ENCODE results near the gene THEMIS.
"Not testable (repeated sequence)": the region's sequence is repeated elsewhere in the genome, so short reads cannot be mapped to it uniquely, and the experiment has no call there.

The THEMIS gene, protein sequence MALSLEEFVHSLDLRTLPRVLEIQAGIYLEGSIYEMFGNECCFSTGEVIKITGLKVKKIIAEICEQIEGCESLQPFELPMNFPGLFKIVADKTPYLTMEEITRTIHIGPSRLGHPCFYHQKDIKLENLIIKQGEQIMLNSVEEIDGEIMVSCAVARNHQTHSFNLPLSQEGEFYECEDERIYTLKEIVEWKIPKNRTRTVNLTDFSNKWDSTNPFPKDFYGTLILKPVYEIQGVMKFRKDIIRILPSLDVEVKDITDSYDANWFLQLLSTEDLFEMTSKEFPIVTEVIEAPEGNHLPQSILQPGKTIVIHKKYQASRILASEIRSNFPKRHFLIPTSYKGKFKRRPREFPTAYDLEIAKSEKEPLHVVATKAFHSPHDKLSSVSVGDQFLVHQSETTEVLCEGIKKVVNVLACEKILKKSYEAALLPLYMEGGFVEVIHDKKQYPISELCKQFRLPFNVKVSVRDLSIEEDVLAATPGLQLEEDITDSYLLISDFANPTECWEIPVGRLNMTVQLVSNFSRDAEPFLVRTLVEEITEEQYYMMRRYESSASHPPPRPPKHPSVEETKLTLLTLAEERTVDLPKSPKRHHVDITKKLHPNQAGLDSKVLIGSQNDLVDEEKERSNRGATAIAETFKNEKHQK

DNA sequence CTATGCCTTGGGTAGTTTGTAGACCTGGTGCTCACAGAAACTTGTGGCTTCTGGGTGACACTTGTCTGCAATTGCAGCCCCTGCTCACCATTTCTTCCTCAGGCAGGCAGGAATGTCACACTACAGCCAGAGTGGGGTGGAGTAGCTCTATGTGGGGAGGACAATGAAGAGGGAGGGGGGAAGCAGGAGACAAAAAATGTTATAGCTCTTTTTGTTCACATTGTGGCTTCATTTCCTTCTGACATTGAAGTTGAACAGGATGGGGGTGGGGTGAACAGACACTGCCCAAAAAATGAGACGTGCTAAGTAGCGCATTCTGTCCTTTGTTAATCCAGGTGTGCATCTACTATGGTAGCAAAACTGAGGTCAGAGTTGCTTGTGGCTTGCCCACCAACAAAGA lies at the start of gene THEMIS:
THEMIS (minus strand) TSS at position 124 of the 400 bp plus-strand sequence. CDS start 126 bp downstream, outside the sequence.
- DNase-seq = no peak

DNA sequence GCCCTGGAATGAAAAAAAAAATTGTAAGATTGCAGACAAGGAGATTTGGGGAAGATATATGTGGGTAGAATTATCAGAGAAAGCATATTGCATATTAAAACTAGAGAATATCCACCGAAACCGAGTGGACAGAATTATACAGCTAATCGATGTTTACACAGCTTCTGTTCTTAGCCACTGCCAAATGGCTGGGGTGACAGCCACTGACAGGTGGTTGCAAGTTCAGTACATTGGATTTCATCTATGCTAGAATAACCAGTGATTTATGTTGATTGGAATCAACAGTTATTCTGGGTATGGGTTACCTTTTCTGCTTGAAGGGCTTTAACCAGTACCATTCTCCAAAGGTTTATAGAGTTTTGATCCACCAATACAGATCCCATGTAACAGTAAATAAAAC lies 48.4 kb upstream of the THEMIS start:
- no peak for DNase-seq

DNA sequence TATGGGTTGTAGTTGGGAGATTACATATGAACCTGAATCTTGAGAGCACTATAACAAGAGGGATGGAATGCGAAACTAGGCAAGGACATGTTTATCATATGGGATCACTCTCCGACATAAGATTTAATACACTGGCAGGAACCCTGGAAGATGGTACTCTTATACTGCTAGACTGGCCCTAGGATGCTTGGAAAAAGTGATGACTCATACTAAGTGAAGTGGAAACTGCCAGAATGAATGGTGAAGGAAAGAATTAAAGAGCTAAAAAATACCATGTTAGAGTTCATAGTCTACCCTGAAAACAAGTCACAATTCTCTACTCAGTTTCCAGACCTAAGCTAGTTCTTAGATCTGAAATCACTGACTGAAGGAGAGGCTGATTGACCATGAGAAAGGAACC lies 45.5 kb upstream of the THEMIS start:
- DNase-seq = no peak

DNA sequence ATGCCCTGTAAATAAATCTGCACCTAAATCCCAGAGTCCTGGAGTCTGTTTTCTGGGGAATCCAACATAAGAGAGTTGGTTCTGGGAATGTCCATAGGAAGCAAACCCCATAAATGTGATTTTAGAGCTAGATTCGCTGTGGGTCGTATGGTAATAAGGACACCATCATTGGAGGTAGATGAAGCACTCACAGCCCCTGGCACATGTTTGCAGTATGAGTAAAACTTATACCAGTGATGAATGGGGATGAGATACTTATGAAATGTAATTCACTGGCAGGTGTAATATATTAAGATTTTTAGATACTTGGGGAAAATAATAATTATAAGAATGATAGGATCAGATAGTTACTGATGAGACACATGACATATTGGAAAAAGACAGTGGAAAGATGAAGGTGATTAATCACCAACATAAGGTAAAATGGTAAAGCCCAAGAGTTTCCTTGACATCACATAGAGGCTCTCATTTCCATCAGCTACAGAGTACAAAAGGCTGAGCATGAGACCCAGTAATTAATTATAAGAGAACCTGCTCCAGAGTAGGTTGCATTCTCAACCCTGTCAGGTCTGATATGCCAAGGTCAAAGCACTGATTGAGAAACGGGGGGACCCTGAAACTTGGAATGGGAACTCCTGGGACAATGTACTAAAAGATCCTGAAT lies 44.7 kb upstream of the THEMIS start:
- DNase-seq = no peak

DNA sequence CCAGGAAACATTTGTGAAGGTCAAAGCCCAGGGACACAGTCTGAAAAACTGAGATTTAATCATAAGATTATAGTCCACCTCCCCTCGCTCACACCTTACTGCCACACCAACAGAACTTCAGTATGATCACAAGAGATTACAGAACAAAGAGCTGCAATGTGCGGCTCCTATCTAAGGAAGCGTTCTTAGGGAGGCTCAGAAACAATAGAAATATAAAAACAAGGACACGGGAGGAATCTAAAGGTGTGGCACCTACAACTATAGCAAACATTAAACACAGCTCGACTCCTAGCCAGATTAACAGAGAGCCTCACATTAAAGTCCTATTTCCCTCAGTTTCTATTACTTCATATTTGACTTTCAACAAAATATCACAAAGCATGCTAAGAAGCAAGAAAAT lies 40.4 kb upstream of the THEMIS start:
- DNase-seq = no peak

DNA sequence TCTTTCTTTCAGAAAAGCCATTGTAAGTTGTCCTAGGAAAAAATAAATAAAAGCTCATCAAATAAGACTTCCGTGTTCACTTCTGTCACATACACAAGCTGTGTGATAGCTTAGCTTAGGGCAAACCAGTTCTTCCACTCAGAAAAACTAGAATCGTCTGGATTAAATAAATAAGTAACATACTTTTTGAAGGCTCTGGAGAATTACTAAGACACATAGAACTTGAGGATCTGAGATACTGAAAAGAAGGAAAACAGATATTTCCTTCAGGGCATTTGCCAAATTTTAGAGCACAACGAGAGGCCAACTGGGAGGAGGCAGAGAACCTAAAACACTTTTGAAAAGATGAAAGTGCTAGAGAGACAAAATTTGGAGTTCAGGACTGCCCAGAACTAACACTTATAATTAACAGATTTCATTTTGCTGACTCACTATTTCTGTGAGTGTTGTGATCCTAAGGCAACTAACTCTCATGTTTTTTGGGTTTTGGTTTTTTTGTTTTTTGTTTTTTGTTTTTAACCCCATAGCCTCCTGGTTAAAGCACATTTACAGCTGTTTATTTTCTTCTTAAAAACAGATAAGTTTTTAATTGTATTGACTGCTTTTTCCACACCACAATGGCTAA lies 38.7 kb upstream of the THEMIS start:
- DNase-seq = no peak

DNA sequence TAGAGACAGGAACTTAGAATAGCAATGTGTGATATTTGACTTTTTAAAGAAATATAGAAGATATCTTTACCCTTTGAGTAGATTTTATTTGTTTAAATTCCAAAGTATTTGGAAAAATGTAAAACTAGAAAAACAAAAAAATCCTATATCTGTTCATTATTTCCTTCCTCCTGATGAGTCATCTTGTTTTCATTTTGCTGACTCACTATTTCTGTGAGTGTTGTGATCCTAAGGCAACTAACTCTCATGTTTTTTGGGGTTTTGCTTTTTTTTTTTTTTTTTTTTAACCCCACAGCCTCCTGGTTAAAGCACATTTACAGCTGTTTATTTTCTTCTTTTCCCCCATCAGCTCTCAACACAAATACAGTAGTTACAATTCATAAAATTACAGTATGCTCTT lies 37.8 kb upstream of the THEMIS start:
- peak; percentile 6 to 50 (median 48) for DNase-seq

DNA sequence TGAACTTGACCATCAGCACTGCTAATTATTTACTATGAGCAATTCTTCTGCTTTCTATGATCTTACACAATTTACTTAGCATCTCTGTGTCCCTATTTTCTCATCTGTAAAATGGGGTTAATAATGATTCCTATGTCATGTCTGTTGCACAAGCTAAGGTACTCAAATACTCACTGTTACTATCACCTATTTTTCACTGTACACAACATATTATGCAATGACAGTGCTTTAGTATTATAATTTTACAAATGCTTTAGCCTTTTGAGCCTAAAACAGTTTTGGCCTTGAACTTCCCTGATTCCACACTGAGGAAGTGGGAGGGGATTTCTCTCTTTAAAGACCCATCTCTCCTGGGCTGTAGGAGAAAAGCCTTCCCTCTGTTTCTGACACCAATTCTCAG lies 36.9 kb upstream of the THEMIS start:
- DNase-seq = no peak

DNA sequence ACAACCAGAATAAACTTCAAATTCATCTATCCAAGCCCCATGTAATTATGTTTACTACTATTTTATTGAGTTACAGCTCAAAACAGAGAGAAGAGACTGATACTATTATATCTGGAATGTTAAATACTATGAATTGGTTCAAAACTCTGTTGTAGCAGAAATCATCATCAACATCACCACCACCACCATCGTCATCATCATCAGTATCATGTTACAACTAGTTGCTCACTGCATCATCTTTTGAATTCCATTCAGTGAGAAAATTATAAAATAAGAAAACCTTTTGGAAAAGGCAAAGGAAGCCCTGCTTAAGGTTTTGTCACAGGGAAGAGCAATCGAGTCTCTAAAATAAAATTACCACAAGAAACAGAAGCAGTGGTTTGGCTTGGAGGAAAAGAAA lies 36.2 kb upstream of the THEMIS start:
- DNase-seq = peak in 1 of 3 donors; percentile 10

DNA sequence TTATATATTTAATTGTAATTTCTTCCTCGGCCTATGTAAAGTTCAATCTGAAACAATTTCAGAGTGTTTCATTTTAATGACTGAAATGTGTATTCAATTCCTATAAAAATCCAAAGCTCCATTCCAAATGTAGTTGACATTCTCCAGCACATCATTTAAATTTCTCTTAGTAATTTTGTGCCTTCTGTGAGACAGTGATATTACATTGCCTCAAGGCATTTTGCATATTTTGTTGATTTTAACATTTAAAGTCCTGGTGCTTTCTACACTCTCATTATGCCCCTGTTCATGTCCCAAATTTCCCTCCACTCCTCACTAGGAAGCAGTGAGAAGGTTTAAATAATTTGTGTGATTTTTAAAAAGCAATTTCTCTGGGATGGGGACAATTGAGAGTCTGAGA lies 34.1 kb upstream of the THEMIS start:
- no peak for DNase-seq

DNA sequence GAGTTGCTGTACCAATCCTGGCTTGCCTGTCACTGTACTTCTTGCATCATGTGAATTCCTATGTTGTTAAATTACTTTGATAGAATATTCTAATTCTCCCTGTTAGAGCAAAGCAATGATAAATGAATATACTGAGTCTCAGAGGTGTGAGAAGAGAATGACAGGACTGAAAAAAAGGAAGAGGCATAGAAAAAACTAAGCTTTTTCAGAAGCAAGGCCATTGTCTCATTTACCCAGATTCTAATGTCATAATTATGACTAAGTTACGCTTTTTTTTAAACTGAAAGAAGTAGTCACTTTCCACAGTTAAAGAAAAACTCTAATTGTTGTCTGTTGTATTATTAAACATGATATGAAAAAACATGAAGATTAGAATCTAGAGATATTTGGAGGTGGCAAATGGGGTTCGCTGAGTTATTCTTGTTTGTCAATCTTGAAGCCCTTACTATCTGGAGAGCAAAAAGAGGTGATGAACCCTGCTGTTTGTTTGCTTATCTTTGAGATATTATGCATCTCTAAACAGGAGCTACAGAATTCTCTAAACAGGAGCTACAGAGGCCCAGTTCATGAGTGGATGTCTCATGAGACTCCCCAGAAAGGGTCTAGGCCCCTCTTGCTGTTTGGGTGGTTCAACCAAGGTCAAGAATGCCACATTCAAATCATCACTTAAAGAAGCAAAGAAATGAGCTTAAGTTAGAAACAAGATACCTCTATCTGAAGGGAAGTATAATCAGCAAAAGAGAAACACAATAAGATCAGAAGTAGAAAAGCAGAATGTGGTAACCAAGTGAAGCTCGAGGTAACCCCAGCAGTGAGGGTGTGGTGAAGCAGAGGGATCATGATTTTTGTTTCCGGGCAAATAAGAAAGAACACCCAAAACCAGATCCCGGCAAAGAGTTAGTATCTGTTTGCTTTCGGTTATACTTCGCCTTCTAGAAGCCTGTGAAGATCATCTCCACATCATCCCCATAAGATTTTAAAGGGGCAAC lies 33.3 kb upstream of the THEMIS start:
- DNase-seq = peak in 1 of 3 donors; percentile 12

DNA sequence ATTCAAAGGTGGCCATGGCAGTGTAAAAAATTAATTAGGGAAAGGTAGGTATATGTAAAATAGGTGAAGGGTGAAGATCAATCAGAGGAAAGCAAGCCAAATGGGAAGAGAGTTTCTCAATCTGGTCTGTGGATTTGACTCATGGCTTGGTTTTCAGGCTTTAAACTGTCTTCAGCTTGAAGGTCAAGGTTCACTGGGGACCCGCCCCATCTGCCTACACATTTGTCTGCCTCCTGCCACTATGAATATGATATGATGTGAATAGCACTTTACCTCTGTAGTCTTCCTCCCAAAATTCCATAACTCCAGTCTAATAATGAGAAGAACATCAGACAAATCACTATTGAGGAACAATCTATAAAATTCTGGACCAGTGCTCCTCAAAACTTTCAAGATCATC lies 32.3 kb upstream of the THEMIS start:
- DNase-seq = no peak

DNA sequence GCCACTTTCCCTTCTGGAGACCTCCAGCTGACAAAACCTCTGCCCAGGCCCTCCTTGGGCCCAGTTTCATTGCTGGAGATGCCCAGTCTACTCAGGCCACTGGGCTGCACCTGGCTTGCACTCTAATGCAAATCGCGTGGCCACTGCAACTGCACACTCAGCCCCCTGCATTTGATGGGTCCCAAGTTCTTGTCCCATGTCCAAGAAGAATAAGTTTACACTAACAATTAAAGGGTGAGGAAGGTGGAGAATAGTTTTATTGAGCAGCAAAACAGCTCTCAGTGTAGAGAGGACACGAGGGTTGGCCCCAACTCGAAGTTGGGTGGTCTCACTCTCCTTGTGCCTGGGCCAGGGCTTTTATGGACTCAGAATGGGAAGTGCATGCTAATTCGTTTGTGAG lies 31.9 kb upstream of the THEMIS start:
- DNase-seq = no peak

DNA sequence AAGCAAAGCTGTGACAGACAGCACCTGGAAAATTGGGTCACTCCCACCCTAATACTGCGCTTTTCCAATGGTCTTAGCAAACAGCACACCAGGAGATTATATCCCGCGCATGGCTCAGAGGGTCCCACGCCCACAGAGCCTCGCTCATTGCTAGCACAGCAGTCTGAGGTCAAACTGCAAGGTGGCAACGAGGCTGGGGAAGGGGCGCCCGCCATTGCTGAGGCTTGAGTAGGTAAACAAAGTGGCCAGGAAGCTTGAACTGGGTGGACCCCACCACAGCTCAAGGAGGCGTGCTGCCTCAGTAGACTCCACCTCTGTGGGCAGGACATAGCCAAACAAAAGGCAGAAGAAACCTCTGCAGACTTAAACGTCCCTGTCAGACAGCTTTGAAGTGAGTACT lies 25.6 kb upstream of the THEMIS start:
- DNase-seq = not testable (repeated sequence)

DNA sequence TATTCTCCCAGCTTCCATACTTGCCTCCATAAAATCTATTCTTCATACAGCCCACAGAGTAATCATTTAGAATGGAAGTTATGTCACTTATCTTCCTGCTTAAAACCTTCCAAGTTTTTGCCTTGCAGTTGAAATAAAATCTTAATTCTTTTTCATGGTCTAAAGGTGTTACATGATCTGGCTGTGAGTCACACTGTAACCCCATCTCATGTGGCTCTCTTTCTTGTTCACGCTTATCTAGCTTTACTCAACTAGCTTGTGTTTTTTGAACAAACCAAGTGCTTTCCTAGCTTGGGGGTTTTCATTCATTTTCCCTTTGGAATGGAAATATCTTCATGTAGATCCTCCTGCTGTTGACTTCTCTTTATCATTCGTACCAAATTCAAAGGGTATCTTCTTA lies 23.6 kb upstream of the THEMIS start:
- DNase-seq = no peak

DNA sequence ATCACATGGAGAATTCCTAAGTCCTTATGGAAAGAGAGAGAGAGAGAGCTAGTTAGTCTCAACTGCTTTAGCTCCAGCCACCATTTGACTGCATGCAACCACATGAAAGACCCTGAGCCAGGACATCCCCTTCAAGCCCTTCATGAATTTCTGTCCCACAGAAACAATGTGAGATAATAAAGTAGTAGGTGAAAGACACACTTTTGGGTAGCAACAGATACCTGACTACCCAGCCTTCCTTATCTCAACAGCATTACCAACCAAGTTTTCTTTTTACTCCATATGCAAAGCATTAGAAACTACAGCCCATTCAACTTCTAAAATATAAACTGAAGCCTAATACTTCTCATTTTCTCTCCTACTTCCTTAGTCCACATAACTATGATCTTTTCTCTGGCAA lies 23.2 kb upstream of the THEMIS start:
- DNase-seq = no peak

DNA sequence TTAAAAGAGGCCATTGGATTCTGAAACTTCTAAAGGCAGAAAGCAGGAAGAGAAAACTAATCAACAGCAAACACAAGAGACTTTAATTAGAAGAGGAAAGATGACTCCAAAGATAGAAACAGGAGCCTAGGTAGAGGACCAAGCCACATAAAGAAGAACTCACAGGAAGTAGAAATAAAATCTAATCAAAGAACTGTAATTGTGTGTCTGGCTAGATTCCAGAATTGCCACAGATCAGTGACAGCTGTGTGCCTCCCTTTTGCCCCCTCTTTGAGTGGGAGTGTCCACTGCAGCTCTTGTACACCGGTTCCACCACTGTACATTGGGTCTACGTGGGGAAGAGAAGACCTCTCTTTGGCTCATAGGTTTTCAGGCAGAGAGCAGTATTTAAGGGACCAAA lies 22.3 kb upstream of the THEMIS start:
- DNase-seq = no peak

DNA sequence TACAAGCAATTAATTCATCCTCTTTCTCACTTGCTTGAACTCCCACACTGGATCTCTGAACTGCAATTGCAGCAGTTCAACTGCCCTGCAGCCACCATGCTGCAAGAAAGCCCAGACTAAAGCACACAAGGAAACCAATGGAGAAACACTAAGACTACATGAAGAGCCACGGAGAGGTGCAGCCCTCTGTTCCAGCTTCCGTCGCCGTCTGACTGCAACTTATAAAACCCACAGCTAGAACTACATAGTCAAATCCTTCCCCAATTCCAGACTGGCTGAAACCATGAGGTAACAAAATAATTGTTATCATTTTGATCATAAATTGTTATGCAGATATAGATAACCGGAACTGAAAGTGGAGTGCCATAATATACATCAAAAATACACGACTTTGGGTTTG lies 21.1 kb upstream of the THEMIS start:
- no peak for DNase-seq

DNA sequence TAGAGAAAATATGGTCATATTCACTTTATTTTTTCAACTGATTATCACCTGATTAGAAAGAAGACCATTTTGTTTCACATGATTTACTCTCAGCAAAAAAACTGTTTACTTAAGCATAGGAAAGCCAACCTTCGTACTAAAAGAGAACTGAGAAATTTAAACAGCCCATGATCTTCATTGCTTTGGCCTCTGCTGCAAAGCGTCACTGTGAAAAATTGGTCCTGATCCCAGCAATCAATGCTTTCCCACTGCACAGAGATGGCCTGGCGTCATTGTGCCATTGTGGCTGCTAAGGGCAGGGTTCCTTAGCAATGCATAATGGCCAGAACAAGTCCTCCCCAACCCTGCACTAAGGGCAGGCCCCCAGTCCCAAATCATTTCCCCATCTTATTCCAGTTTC lies 19.9 kb upstream of the THEMIS start:
- no peak for DNase-seq

DNA sequence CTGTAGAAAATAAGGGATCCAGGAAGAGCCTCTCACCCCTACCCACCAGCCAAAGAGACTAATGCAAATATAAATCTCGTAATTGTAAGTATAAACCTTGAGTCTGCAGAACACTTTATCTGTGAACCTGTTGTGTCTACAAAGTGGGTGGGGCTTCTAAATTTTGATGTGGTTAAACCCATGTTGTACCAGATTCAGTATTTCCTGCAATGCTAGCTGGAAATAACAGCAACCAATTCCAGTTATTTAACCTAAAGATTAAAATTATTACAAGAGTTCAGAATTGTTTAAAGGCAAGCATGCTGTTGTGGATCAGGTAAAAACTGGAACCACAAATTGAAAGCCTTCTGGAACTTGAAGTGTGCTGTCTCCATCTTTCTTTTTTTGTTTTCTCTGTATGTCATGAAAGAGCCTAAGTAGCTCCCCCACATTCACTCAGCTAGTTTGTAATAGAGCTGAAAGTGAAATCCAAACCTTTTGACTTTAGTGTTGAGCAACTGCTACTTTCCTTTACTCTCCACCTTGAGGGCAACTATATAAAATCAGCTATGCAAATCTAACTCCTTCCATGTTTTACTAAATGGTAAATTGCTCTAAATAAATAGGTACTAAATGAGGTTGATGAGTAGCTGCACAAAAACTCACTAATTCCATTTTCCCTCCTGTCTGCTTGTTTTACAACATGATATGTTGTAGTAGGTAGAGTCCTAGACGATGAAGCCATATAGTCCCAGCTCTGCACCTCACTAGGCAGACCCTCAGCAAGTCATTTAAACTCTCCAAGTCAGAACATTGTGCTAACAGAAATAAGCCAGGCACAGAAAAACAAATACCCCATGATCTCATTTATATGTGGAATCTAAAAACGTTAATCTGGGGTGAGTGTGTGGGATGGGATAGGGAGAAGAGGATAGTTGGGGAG lies 17.9 kb upstream of the THEMIS start:
- DNase-seq = no peak

DNA sequence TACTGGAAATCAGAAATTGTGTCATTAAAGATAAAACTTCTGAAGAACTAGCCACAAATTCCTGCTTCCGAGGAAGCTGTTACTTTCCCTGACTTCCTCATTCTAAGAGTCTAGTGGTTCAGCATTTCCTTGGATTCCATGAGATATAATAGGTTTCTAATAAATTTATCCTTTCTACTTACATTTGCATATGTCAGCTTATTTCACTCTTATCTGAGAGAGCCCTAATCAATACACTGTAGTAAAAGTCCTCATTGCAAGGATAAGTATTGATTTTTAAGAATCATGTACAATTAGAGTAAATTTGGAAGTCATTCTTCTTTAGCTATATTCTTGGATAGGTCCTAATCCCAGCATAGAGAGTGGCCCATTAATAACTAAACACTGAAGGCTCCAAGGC lies 16.9 kb upstream of the THEMIS start:
- no peak for DNase-seq
